Caco-2 (cell line): ENCODE data around the gene MET. TPM values are rescaled to one million over a fixed set of nuclear protein-coding genes. Genes with fewer than 3 reads are reported as not detected.

Experiments
- BruUV-seq: library from RNA; stranded (reverse); fragments of 400-500 nt; replicated peaks from 2 replicates; lab custom pipeline; 2021; lab: Mats Ljungman, UMichigan
- CTCF ChIA-PET: fragments of 300-600 bp; sonication (Branson Sonifier 250); formaldehyde crosslinking; loops from one replicate; lab custom pipeline; 2022; ENCODE audit warnings: antibody characterized with exemption; lab: Charles Lee
- POLR2A ChIA-PET: fragments of 300-600 bp; sonication (Branson Sonifier 250); formaldehyde crosslinking; loops from one replicate; lab custom pipeline; 2022; ENCODE audit warnings: antibody characterized with exemption; lab: Charles Lee
- DNase-seq, 2 experiments: peaks; one replicate each; pipeline versions ENCODE4 v3.0.0 to v3.0.0-alpha.2; 2020 to 2022
- H3K27me3 ChIP-seq: replicated peaks from 2 replicates; pipeline ENCODE4 v1.6.0; 2011; ENCODE audit warnings: low read length; ENCODE audit not compliant: control insufficient read depth, insufficient read depth
- H3K36me3 ChIP-seq: 2 replicates; pipeline ENCODE4 v1.5.1; 2011; ENCODE audit warnings: low read length; ENCODE audit not compliant: control insufficient read depth, insufficient read depth
- H3K4me1 ChIP-seq: fragments of 250-450 bp; sonication (Bioruptor Pico); 2 replicates; pipeline ENCODE4 v1.5.1; 2020; ENCODE audit warnings: mild to moderate bottlenecking
- H3K4me3 ChIP-seq: 2 replicates; pipeline ENCODE4 v1.5.1; 2011; ENCODE audit warnings: low read depth, mild to moderate bottlenecking, control low read depth, low read length
- H3K9me3 ChIP-seq: fragments of 250-450 bp; sonication (Bioruptor Pico); 2 replicates; pipeline ENCODE4 v1.5.1; 2020; ENCODE audit warnings: mild to moderate bottlenecking, moderate library complexity
- H3K27ac Mint-ChIP-seq: one replicate; pipeline ENCODE4 v1.8.0; 2022; ENCODE audit warnings: mixed read lengths; ENCODE audit not compliant: unreplicated experiment
- H3K27me3 Mint-ChIP-seq: one replicate; pipeline ENCODE4 v1.8.0; 2022; ENCODE audit warnings: mixed read lengths; ENCODE audit not compliant: insufficient read depth, unreplicated experiment
- H3K36me3 Mint-ChIP-seq: one replicate; pipeline ENCODE4 v1.8.0; 2022; ENCODE audit warnings: mild to moderate bottlenecking, mixed read lengths; ENCODE audit not compliant: insufficient read depth, unreplicated experiment
- H3K4me1 Mint-ChIP-seq: one replicate; pipeline ENCODE4 v1.8.0; 2022; ENCODE audit warnings: low read depth, mixed read lengths; ENCODE audit not compliant: unreplicated experiment
- H3K4me3 Mint-ChIP-seq: one replicate; pipeline ENCODE4 v1.8.0; 2022; ENCODE audit warnings: mild to moderate bottlenecking, moderate library complexity, mixed read lengths; ENCODE audit not compliant: unreplicated experiment
- H3K9me3 Mint-ChIP-seq: one replicate; pipeline ENCODE4 v1.8.0; 2022; ENCODE audit warnings: mixed read lengths; ENCODE audit not compliant: unreplicated experiment
- CTCF ChIP-seq, 2 experiments: fragments of 200-600 bp in 1 of 2; IDR thresholded peaks; 1 replicate in 1 of 2; 2 replicates in 1 of 2; pipeline versions ENCODE4 v1.5.1 to v1.8.0; 2011 to 2022; ENCODE audit warnings: antibody characterized with exemption in 1 of 2, control low read depth in 1 of 2, inconsistent platforms in 1 of 2, low read depth in 1 of 2, low read length in 1 of 2, mild to moderate bottlenecking in 1 of 2, moderate library complexity in 1 of 2; ENCODE audit not compliant: insufficient read depth in 1 of 2, severe bottlenecking in 1 of 2, unreplicated experiment in 1 of 2
- intact Hi-C: fragments of 100-400 bp; cut with micrococcal nuclease; formaldehyde crosslinking; loops from one replicate; pipeline ENCODE4 v1.10.0; 2022; ENCODE audit not compliant: unreplicated experiment
- total RNA-seq: library from RNA; stranded (reverse); gene quantifications from 2 replicates; pipeline ENCODE4 v1.2.3, GENCODE V29; 2022

The MET gene
- total RNA-seq, 1 experiment from 2014 or later = 82.9 TPM

- Mint-ChIP-seq H3K4me3 (no peak overlapping the region), H3K27ac (no peak overlapping the region), H3K9me3 (no peaks in the 10 kb centered on the region), H3K27me3 (no peaks in the 10 kb centered on the region), H3K4me1 (no peaks in the 10 kb centered on the region), H3K36me3 (no peaks in the 10 kb centered on the region)
- no peak for TF ChIP-seq CTCF (IDR thresholded peaks at IDR 0.05; ENCODE audit: insufficient read depth in 1 of 2, low read depth in 1 of 2, low read length in 1 of 2, severe bottlenecking in 1 of 2, unreplicated experiment in 1 of 2)
- Histone ChIP-seq H3K9me3 (no peaks in the 10 kb centered on the region), H3K27me3 (no peaks in the 10 kb centered on the region), H3K4me1 (no peaks in the 10 kb centered on the region), H3K36me3 (no peaks in the 10 kb centered on the region), H3K4me3 (no peak overlapping the region)
- no TSS peak for BruUV-seq
- DNase-seq = no peak
- CTCF ChIA-PET = no interaction called here
- POLR2A ChIA-PET = no interaction called here
- intact Hi-C loops = no loop called here
Measured at GRCh38 chr7:116836911-116837310, 164.9 kb downstream of the MET start.

- ChIA-PET POLR2A (no interaction called here), CTCF (no interaction called here)
- H3K36me3 Mint-ChIP-seq = no peaks in the 10 kb centered on the region
- no peak for DNase-seq
- Histone ChIP-seq H3K9me3 (no peaks in the 10 kb centered on the region), H3K4me1 (no peaks in the 10 kb centered on the region), H3K27me3 (no peaks in the 10 kb centered on the region), H3K36me3 (no peaks in the 10 kb centered on the region), H3K4me3 (no peak overlapping the region)
- TF ChIP-seq CTCF (IDR thresholded peaks at IDR 0.05; ENCODE audit: insufficient read depth in 1 of 2, low read depth in 1 of 2, low read length in 1 of 2, severe bottlenecking in 1 of 2, unreplicated experiment in 1 of 2) = no peak
- intact Hi-C loops = no loop called here
- no peak overlapping the region for H3K27ac Mint-ChIP-seq
- no TSS peak for BruUV-seq
- H3K9me3 Mint-ChIP-seq = no peaks in the 10 kb centered on the region
- no peaks in the 10 kb centered on the region for H3K4me1 Mint-ChIP-seq
- H3K27me3 Mint-ChIP-seq = no peaks in the 10 kb centered on the region
- no peak overlapping the region for H3K4me3 Mint-ChIP-seq
Measured at GRCh38 chr7:116837586-116837985, 165.6 kb downstream of the MET start.

- Histone ChIP-seq H3K9me3 (no peaks in the 10 kb centered on the region), H3K4me3 (no peak overlapping the region), H3K27me3 (no peaks in the 10 kb centered on the region), H3K4me1 (no peaks in the 10 kb centered on the region), H3K36me3 (no peaks in the 10 kb centered on the region)
- Mint-ChIP-seq H3K4me3 (no peak overlapping the region), H3K27ac (no peak overlapping the region), H3K4me1 (no peaks in the 10 kb centered on the region), H3K36me3 (no peaks in the 10 kb centered on the region), H3K27me3 (no peaks in the 10 kb centered on the region), H3K9me3 (no peaks in the 10 kb centered on the region)
- ChIA-PET POLR2A (no interaction called here), CTCF (no interaction called here)
- no peak for TF ChIP-seq CTCF (IDR thresholded peaks at IDR 0.05; ENCODE audit: insufficient read depth in 1 of 2, low read depth in 1 of 2, low read length in 1 of 2, severe bottlenecking in 1 of 2, unreplicated experiment in 1 of 2)
- DNase-seq = no peak
- intact Hi-C loops = no loop called here
- BruUV-seq = no TSS peak
Measured at GRCh38 chr7:116840256-116840655, 168.3 kb downstream of the MET start.
